ENCODE measurements around the gene ZBTB37.

GRCh38 chr1:173914366-173914871 lies 46.2 kb downstream of the ZBTB37 start:
- TF ChIP-seq GATA2 (IDR thresholded peaks at IDR 0.05; ENCODE audit: low read depth, low read length) (no peak), GATA3 (IDR thresholded peaks at IDR 0.05; ENCODE audit: low read depth, low read length) (no peak)
